Activated CD8-positive, alpha-beta memory T cell treated with anti-CD3 and anti-CD28 coated beads, Interleukin-2, amount 50 U/mL, for 48 hours (primary cell): ENCODE data around the gene SLC39A11.

Experiments used
- DNase-seq: peaks from one replicate; pipeline ENCODE4 v3.0.0-alpha.2; 2020

The SLC39A11 gene

GRCh38 chr17:72635034-72635635 is 457.4 kb downstream of the SLC39A11 start:
- DNase-seq: no peak

DNA sequence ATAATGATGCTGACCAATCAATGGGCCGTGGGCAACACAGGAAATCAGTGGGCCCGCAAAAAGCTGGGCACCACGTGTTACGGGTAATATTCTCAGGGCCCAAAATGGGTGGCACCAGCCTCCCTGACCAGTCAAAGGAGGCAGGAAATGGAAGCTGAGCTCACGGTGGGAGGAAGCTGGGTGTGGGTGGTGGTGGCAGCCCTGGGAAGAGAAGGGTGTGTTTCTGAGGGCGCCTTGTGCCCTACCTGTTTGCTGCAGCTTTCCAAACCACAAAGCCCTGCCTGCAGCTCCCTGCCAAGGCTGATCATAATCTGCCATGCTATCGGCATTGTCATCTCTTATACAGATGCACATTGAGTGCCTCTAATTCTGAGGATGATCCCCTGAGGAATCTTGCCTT is 457.9 kb downstream of the SLC39A11 start:
- no peak for DNase-seq

DNA sequence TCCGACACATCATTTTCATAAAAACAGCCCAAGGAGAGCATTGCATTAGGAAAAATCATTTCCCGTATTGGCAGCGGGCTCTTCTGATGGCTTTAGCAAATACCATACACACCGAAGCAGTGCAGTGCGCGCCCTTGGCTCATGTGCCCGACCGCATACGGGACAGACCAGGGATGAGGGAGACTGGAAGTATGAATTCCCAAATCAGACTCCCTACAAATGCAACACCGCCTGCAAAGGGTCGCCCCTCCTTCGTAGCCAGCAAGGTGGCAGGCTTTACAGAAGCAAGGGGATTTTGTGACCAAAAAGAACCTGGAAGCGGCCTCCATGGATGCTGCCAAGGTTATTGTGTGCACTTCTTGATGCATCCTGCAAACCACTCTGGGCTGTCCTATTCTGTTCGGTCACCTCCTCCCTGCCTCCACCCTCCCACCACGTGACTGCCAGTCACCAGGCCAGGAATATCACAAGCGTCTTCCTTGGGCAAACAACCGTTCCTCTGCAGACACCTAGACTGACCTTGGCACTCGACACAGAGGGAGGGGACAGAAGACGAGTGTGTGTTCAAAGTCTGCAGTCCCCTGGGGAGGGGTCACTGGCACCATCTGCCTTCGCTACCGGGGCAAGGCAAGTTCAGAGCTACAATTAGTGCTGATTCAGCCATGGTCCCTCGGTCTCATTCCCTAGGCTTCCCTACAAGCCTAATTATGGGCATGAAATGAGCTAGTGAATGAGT is 460.4 kb downstream of the SLC39A11 start:
- no peak for DNase-seq

DNA sequence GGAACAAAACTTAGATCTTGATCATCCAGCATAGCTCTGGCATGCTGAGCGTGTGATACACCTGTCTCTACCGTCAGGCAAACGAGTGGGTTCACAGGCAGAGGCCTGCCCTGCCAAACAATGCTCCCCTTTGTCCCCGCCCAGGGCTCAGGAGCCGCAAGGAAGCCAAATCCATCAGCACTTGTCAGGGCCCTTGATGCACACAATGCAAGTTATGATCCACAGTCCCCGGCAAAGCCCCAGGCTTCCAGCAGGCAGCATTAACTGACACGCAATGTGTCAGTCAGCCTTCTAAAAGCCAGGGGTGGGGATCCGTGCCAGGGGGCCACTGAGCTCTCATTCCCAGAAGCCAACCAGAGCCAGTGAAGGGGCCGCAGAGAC is 460.9 kb downstream of the SLC39A11 start:
- DNase-seq: no peak

DNA sequence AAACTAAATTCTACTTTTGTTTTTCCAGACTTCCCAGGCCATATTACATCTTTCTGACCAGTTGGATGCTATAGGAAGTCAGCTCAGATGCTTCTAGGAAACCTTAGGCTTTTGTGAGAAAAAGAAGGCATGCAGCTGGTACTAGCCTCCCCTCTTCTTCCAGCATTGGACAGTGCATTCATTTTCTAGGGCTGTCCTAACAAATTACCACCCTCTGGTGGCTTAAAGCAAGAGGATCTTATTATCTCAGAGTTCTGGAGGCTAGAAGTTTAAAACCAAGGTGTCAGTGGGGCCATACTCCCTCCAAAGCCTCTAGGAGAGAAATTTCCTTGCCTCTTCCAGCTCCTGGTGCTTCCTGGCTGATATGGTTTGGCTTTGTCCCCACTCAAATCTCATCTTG is 467.8 kb downstream of the SLC39A11 start:
- DNase-seq: no peak

- DNase-seq: no peak
Measured at GRCh38 chr17:72624226-72624625, 468.3 kb downstream of the SLC39A11 start.

DNA sequence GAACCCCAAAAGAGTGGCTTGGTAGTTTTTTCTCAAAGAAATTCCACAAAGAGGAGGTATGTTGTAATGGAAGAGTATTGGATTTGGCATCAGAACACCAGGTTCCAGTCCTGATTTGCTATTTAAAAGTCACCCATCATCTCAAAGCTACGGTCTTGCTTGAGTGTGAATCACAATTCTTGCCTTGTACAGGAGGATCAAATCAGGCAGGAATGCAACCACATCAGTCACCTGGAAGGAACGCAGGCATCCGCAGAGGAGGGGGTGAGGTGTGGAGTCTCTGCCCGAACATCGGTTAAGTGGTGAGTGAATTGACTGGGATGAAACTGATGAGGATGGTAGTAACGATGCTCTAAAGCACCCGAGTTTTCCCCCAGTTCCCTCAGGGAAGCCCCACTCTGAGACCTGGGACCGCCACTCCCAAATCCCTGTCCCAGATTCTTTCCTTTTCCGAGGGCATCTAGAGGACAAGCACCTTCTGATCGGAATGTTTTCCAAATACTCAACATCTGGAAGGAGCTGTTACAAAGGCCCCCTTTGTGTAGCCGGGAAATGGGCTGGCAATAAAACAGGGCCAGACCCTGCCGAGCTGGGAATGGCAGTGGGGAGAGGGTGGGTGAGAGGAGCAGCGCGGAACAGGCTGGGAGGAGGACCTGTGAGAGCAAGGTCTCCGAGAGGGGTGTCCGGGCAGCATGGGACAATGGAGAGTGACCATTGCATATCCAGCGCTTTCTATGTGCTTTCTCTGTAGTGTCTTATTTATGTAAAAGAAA is 469.6 kb downstream of the SLC39A11 start:
- DNase-seq: no peak

DNA sequence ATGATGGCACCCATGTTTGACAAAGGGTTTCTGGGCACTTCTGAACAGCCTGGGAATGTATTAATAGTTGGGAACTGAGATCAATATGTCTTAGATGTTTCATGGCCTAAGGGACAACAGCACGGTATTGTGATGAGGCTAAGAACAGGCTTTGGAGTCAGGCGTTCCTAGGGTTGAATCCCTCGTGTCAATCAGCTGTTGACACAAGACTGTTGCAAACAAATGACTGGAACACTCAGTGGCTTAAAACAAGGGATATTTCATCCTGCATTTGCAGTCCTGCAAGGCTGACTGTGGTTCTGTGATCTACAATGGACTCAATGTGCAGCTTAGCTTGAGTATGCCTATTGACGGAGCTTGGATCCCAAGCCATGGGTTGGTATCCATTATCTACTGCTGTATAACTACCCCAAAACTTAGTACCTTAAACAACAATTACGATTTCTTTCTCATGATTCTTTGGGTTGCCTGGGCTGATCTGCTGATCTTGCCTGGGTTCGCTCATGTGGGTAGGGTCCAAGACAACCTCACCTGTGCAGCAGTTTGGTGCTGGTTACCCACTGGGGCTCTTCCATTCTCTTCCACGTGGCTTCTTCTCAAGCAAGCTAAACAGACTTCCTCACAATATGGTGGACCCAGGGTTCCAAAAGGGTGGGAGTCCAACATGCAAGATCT is 472.4 kb downstream of the SLC39A11 start:
- DNase-seq: no peak

- DNase-seq: no peak
Measured at GRCh38 chr17:72618001-72618509, 474.4 kb downstream of the SLC39A11 start.

- DNase-seq: no peak
Measured at GRCh38 chr17:72617557-72617956, 474.9 kb downstream of the SLC39A11 start.

GRCh38 chr17:72616447-72616846 is 476.0 kb downstream of the SLC39A11 start:
- no peak for DNase-seq

DNA sequence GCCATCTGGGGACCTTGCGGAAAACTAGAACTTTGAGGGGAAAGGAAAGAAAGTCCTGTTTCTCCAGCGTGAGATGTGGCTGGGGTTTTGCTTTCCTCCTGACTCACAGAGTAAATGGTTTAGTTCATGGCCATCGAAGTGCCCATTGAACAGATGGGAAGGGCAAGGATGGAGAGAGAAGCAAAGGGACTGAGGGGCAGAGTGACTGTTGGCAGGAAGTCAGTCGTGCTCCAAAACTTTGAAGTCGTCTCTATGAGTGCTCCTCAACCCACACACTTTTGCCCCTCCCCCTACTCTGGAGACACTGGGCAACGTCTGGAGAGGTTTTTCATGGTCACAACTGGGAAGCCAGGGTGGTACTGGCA is 476.9 kb downstream of the SLC39A11 start:
- no peak for DNase-seq

GRCh38 chr17:72614871-72615626 is 477.4 kb downstream of the SLC39A11 start:
- no peak for DNase-seq

- DNase-seq: no peak
Measured at GRCh38 chr17:72614476-72614870, 478.0 kb downstream of the SLC39A11 start.

GRCh38 chr17:72613806-72614292 is 478.6 kb downstream of the SLC39A11 start:
- DNase-seq: no peak

DNA sequence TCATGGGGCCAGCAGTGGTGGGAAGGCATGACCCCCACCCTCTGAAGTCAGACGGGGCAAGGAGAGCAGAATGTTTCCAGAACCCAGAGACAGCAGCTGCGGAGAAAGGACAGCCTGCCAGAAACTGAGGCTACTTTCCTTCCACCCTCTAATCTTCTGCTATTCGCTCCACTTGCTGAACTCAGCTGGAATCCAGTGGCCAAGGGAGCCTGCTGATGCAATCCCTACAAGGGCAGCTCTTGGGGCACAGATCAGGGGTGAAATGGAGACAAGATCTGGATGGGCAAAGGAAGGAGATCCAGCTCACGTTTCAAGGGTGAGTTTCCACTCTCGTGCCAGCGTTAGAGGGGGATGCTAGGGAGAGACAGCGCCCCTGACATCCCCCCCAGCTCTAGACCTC is 479.1 kb downstream of the SLC39A11 start:
- DNase-seq: no peak

DNA sequence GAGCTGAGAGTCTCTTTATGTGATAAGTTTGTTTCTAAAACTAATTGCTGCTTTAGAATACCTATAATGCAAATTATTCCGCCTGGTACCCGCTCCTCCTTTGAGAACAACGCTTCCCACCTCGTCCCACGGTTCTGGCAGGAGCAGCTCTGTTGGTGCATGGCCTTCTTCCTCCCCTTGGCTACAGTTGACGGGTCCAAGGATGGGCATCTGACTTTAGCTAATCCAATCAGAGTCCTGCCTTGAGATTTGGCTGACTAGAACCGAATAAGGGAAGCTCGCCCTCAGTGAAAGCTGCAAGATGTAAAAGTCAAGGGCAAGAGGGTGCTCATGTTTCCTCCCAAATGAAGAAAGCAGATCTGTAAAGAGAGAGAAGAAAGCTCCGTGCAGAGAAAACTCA is 481.3 kb downstream of the SLC39A11 start:
- no peak for DNase-seq

DNA sequence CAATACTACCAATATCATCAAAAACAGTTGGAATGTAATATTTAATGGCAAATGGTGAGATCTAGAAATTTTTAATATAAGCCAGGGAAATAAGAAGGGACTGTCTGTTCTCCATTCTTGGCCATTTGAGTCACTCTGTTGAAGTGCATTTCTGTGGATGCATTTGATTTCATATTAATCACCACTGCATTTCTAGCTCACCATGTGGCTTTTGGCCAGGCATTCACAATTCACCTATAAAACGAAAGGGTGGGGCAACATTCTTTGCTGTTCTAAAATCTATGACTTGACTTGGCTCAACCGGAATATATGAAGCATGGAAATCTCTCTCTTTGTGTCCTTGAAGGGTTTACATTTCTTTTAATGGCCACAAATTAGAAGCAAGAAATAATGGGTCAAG is 483.0 kb downstream of the SLC39A11 start:
- no peak for DNase-seq

GRCh38 chr17:72608436-72608835 is 484.1 kb downstream of the SLC39A11 start:
- no peak for DNase-seq

GRCh38 chr17:72606656-72607055 is 485.8 kb downstream of the SLC39A11 start:
- no peak for DNase-seq

DNA sequence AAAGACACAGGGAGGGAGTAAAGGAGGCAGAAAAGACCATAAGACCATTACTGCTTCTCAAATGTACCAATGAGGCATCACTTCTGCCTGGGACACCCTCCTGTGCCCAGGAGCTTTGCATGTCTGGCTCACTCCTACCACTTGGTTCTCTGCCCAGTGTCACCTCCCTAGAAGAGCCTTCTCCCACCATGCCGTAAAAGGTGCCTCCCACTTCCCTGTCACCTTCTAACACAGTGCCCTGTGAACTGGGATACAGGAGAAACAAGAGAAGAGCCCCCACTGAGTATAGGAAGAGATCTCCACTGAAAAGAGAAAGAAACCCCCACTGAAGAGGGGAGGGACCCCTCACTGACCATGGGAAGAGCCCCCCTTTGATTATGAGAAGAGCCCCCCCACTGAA is 486.9 kb downstream of the SLC39A11 start:
- no peak for DNase-seq

GRCh38 chr17:72604518-72604917 is 488.0 kb downstream of the SLC39A11 start:
- no peak for DNase-seq
